ENCODE results near the gene MCRIP1. TPM values are rescaled to one million over a fixed set of nuclear protein-coding genes. Genes with fewer than 3 reads are reported as not detected.

MCRIP1 gene
- total and polyA plus RNA-seq, 4 donors = 16.6 to 42.0 (median 26.2) TPM

DNA sequence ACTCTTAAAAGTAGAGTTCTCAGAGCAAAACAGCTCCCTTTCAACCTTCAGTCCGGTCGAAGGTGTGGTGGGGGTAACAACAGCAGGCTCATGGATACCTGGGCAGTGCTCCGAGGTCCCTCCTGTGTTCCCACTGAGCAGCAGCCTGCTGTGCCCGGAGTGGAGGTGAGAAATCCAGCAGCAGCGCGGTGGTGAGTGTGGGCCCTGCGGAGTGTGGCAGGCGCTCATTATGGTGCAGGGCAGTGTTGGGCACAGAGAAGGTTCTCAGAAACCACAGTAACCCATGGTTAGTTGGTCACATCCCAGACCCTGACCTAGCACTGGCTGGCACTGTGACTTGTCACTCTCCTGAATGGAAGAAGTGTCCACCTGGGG lies 32.3 kb upstream of the MCRIP1 start:
- Histone ChIP-seq H3K4me3 (ENCODE audit: low read depth in 1 of 3, low read length in 3 of 3) (no peak overlapping the region), H3K9me3 (ENCODE audit: control insufficient read depth in 4 of 4, low read length in 3 of 4) (no peaks in the 10 kb centered on the region), H3K9ac (ENCODE audit: low read depth in 1 of 2, low read length in 2 of 2) (peak overlapping the region; percentile 8 to 83), H3K27me3 (ENCODE audit: control insufficient read depth in 4 of 4, insufficient read depth in 4 of 4, low read length in 3 of 4) (no peaks in the 10 kb centered on the region), H3K36me3 (ENCODE audit: control insufficient read depth in 4 of 4, insufficient read depth in 3 of 4, low read depth in 1 of 4, low read length in 3 of 4) (peaks cover 0 to 6% (median 2%) of the 10 kb centered on the region in 4 donors), H3K4me1 (ENCODE audit: control insufficient read depth in 4 of 4, insufficient read depth in 4 of 4, low read length in 3 of 4) (peaks cover 20 to 78% (median 58%) of the 10 kb centered on the region in 4 donors), H3K27ac (ENCODE audit: low read depth in 1 of 2, low read length in 2 of 2) (peak overlapping the region; percentile 92 to 95)
- no peak for DNase-seq (ENCODE audit: low spot score)
- WGBS = 87% methylated on average over 8 of the region's 8 CpGs
- no peak for TF ChIP-seq FOXA1 (IDR thresholded peaks at IDR 0.05)
- TF ChIP-seq RAD21 (IDR thresholded peaks at IDR 0.05) = no peak
- no peak for TF ChIP-seq HNF4G (IDR thresholded peaks at IDR 0.05)

- Histone ChIP-seq H3K9ac (ENCODE audit: low read depth in 1 of 2, low read length in 2 of 2) (no peak overlapping the region), H3K27me3 (ENCODE audit: control insufficient read depth in 4 of 4, insufficient read depth in 4 of 4, low read length in 3 of 4) (no peaks in the 10 kb centered on the region), H3K4me3 (ENCODE audit: low read depth in 1 of 3, low read length in 3 of 3) (no peak overlapping the region), H3K36me3 (ENCODE audit: control insufficient read depth in 4 of 4, insufficient read depth in 3 of 4, low read depth in 1 of 4, low read length in 3 of 4) (peaks cover 0 to 6% (median 2%) of the 10 kb centered on the region in 4 donors), H3K4me1 (ENCODE audit: control insufficient read depth in 4 of 4, insufficient read depth in 4 of 4, low read length in 3 of 4) (peaks cover 17 to 72% (median 53%) of the 10 kb centered on the region in 4 donors), H3K9me3 (ENCODE audit: control insufficient read depth in 4 of 4, low read length in 3 of 4) (no peaks in the 10 kb centered on the region), H3K27ac (ENCODE audit: low read depth in 1 of 2, low read length in 2 of 2) (peak overlapping the region; percentile 68 to 95)
- 79% methylated on average over 9 of the region's 9 CpGs for WGBS
- DNase-seq (ENCODE audit: low spot score) = no peak
- TF ChIP-seq TAF1 (conservative IDR thresholded peaks at IDR 0.05) (no peak), FOXA2 (IDR thresholded peaks at IDR 0.05) (no peak), HNF4A (conservative IDR thresholded peaks at IDR 0.05) (no peak), NR2F2 (IDR thresholded peaks at IDR 0.05) (no peak), GABPA (IDR thresholded peaks at IDR 0.05 in 1 of 2, conservative IDR thresholded peaks at IDR 0.05 in 1 of 2) (no peak), EGR1 (IDR thresholded peaks at IDR 0.05; ENCODE audit: low read depth in 2 of 2) (no peak)
Observed at GRCh38 chr17:81863833-81864768, 31.0 kb upstream of the MCRIP1 start.

GRCh38 chr17:81863123-81863675 lies 30.1 kb upstream of the MCRIP1 start:
- no peak overlapping the region for H3K4me3 ChIP-seq (ENCODE audit: low read depth in 1 of 3, low read length in 3 of 3)

More at GRCh38 chr17:81863123-81863675, 30.1 kb upstream of the MCRIP1 start:
- H3K27ac ChIP-seq (ENCODE audit: low read depth in 1 of 2, low read length in 2 of 2) = peak overlapping the region; percentile 68 to 95
- no peaks in the 10 kb centered on the region for H3K9me3 ChIP-seq (ENCODE audit: control insufficient read depth in 4 of 4, low read length in 3 of 4)
- no peak for DNase-seq (ENCODE audit: low spot score)
- peak overlapping the region in 1 of 2 donors; percentile 11 for H3K9ac ChIP-seq (ENCODE audit: low read depth in 1 of 2, low read length in 2 of 2)
- H3K36me3 ChIP-seq (ENCODE audit: control insufficient read depth in 4 of 4, insufficient read depth in 3 of 4, low read depth in 1 of 4, low read length in 3 of 4) = peaks cover 0 to 5% (median 0%) of the 10 kb centered on the region in 4 donors
- TF ChIP-seq HNF4A (conservative IDR thresholded peaks at IDR 0.05) = peak; percentile 47 to 52
- no peak for TF ChIP-seq YY1 (IDR thresholded peaks at IDR 0.05)
- TF ChIP-seq RXRA (IDR thresholded peaks at IDR 0.05) = peak in 1 of 2 donors; percentile 20
- no peak for TF ChIP-seq FOXA2 (IDR thresholded peaks at IDR 0.05)
- no peak for TF ChIP-seq EGR1 (IDR thresholded peaks at IDR 0.05; ENCODE audit: low read depth in 2 of 2)
- TF ChIP-seq MAX (IDR thresholded peaks at IDR 0.05) = no peak
- TF ChIP-seq ZBTB33 (IDR thresholded peaks at IDR 0.05) = no peak
- TF ChIP-seq REST (IDR thresholded peaks at IDR 0.05) = no peak
- TF ChIP-seq CTCF (IDR thresholded peaks at IDR 0.05; ENCODE audit: low read depth, low read length, missing input control) = no peak
- TF ChIP-seq NR2F2 (IDR thresholded peaks at IDR 0.05) = no peak
- no peak for TF ChIP-seq ATF3 (IDR thresholded peaks at IDR 0.05)
- no peak for TF ChIP-seq RAD21 (IDR thresholded peaks at IDR 0.05)
- no peak for TF ChIP-seq FOXA1 (IDR thresholded peaks at IDR 0.05)
- no peak for TF ChIP-seq JUND (IDR thresholded peaks at IDR 0.05)
- no peak for TF ChIP-seq TAF1 (conservative IDR thresholded peaks at IDR 0.05)
- TF ChIP-seq GABPA (IDR thresholded peaks at IDR 0.05 in 1 of 2, conservative IDR thresholded peaks at IDR 0.05 in 1 of 2) = no peak
- no peak for TF ChIP-seq HNF4G (IDR thresholded peaks at IDR 0.05)
- H3K27me3 ChIP-seq (ENCODE audit: control insufficient read depth in 4 of 4, insufficient read depth in 4 of 4, low read length in 3 of 4) = no peaks in the 10 kb centered on the region
- WGBS = 56% methylated on average over 6 of the region's 6 CpGs
- peaks cover 17 to 74% (median 56%) of the 10 kb centered on the region in 4 donors for H3K4me1 ChIP-seq (ENCODE audit: control insufficient read depth in 4 of 4, insufficient read depth in 4 of 4, low read length in 3 of 4)

Data from liver (tissue), 9 donors.